ENCODE measurements around the gene KRT37. TPM values are rescaled to one million over a fixed set of nuclear protein-coding genes. Genes with fewer than 3 reads are reported as not detected.

Gene KRT37
- total RNA-seq, 8 experiments from 2014 or later, result 0.05 to 0.41 (median 0.33) TPM; not detected in 5

DNA sequence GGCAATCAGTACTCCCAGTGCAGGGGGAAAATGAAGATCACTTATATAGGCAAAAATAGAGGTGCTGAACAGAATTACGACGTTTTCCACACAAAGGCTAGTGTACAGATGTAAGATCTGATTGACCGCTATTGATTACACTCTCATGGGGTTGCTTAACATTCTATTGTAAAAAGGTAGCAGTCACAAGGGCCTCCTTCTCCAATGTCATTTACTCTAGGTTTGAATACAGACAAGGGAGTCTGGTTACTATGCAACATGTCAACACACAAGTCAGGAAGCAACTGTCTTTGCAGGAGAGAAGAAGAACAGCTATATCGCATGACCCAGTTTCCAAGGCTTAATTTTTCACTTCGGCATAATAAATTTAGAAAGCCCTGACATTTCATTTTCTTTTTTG lies 7.9 kb downstream of the KRT37 start:
- H3K4me1 ChIP-seq (replicated peaks in 1 of 2), result peaks cover 5 to 16% of the 10 kb centered on the region in 2 donors
- in situ Hi-C loops (cut with MboI; ENCODE audit: low pct_unique_long_range_greater_than_20kb in 2 of 9, low sequenced_read_pairs in 9 of 9, unreplicated experiment in 9 of 9), result loop anchor here in 1 of 9 experiments (25.0 kb wide), 1 partner anchor 96 kb away; the partner anchor contains the start of genes KRT13 and KRT15
- peak overlapping the region in 1 of 2 donors; percentile 8 for H3K27ac ChIP-seq
- 59 to 100% (median 86%) methylated on average over 1 to 5 of the region's 5 CpGs; no CpG with 5 or more reads in 1 of the 10 experiments for WGBS, 10 experiments
- no peak overlapping the region for H3K4me3 ChIP-seq
- ATAC-seq (replicated peaks in 6 of 8), result peak in 2 of 8 experiments; percentile 46 to 79

GRCh38 chr17:41415833-41416335 lies 8.5 kb downstream of the KRT37 start:
- no peak for ATAC-seq (replicated peaks in 6 of 8)
- in situ Hi-C loops (cut with MboI; ENCODE audit: low pct_unique_long_range_greater_than_20kb in 2 of 9, low sequenced_read_pairs in 9 of 9, unreplicated experiment in 9 of 9), result loop anchor here in 1 of 9 experiments (25.0 kb wide), 1 partner anchor 96 kb away; the partner anchor contains the start of genes KRT13 and KRT15
- 20 to 100% (median 96%) methylated on average over 1 to 3 of the region's 3 CpGs; no CpG with 5 or more reads in 1 of the 10 experiments for WGBS, 10 experiments

GRCh38 chr17:41415411-41415810 lies 9.0 kb downstream of the KRT37 start:
- H3K4me3 ChIP-seq, result no peak overlapping the region
- in situ Hi-C loops (cut with MboI; ENCODE audit: low pct_unique_long_range_greater_than_20kb in 2 of 9, low sequenced_read_pairs in 9 of 9, unreplicated experiment in 9 of 9), result loop anchor here in 1 of 9 experiments (25.0 kb wide), 1 partner anchor 97 kb away; the partner anchor contains the start of genes KRT13 and KRT15
- no peak overlapping the region for H3K27ac ChIP-seq
- ATAC-seq (replicated peaks in 6 of 8), result no peak
- peaks cover 5 to 16% of the 10 kb centered on the region in 2 donors for H3K4me1 ChIP-seq (replicated peaks in 1 of 2)
- WGBS, 10 experiments, result 88 to 100% (median 96%) methylated on average over 2 to 4 of the region's 4 CpGs; no CpG with 5 or more reads in 1 of the 10 experiments

More at GRCh38 chr17:41415833-41416335, 8.5 kb downstream of the KRT37 start:
- Histone ChIP-seq H3K4me3 (no peak overlapping the region), H3K27ac (peak overlapping the region in 1 of 2 donors; percentile 8), H3K4me1 (replicated peaks in 1 of 2) (peaks cover 5 to 16% of the 10 kb centered on the region in 2 donors)

DNA sequence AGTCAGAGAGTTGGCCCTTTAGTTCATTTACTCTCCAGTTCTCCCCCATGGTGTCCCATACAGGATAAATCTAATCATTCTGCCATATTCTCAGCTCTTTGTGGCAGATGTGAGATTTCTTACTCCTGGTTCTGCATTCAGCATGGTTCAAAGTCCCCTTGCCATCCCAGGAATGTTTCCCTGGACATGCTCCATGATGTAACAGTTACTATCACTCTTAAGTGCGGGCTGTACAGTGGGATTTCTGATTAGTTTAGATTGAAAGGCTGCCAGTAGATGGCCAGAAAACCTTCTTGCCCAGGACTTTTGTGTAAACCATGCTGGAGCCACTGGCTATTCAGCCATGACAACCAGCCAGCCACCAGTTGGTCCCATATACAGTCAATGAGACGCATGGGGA lies 10.4 kb downstream of the KRT37 start:
- Histone ChIP-seq H3K4me1 (replicated peaks in 1 of 2) (peaks cover 5 to 16% of the 10 kb centered on the region in 2 donors), H3K27ac (no peak overlapping the region), H3K4me3 (no peak overlapping the region)
- ATAC-seq (replicated peaks in 6 of 8), result no peak
- WGBS, 10 experiments, result 100% methylated on average over 1 to 2 of the region's 2 CpGs; no CpG with 5 or more reads in 5 of the 10 experiments
- in situ Hi-C loops (cut with MboI; ENCODE audit: low pct_unique_long_range_greater_than_20kb in 2 of 9, low sequenced_read_pairs in 9 of 9, unreplicated experiment in 9 of 9), result loop anchor here in 1 of 9 experiments (25.0 kb wide), 1 partner anchor 98 kb away; the partner anchor contains the start of genes KRT13 and KRT15

- Histone ChIP-seq H3K27ac (no peak overlapping the region), H3K4me3 (no peak overlapping the region), H3K4me1 (replicated peaks in 1 of 2) (peaks cover 5 to 16% of the 10 kb centered on the region in 2 donors)
- peak in 4 of 8 experiments; percentile 28 to 100 (median 98) for ATAC-seq (replicated peaks in 6 of 8)
- 0 to 100% (median 36%) methylated on average over 1 to 5 of the region's 5 CpGs; no CpG with 5 or more reads in 1 of the 10 experiments for WGBS, 10 experiments
- in situ Hi-C loops (cut with MboI; ENCODE audit: low pct_unique_long_range_greater_than_20kb in 2 of 9, low sequenced_read_pairs in 9 of 9, unreplicated experiment in 9 of 9), result loop anchor here in 1 of 9 experiments (25.0 kb wide), 1 partner anchor 99 kb away; the partner anchor contains the start of genes KRT13 and KRT15
These were observed 10.9 kb downstream of the KRT37 start for GRCh38 chr17:41413353-41413957.

DNA sequence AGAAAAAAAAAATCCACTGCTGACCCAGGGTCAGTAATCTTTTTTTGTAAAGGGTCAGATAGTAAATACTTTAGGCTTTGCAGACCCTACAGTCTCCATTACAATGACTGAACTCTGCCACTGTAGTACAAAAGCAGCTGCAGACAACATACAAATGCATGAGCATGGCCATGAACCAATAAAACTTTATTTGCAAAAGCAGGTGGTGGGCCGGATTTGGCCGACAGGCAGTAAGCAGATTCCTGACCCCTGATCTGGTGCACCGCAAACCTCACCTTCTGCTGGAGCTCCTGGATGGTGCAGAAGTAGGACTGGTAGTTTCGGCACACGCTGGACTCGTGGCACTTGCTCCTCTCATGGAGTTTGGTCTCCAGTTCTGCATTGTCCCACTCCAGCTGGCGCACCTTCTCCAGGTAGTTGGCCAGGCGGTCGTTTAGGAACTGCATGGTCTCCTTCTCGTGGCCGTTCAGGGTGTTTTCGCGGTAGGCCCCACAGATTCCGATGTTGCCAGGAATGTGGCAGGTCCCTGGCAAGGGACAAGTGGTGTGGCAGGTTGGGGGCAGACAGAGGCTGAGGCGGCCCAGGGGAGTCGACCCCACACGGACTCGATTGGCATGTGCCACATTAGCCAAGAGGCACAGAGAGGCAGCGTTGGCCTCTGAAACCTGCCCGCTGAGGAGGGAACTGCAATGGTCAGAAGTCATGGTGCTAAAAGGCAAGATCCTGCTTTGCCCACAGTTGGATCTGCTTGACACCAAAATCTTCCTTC lies 13.1 kb downstream of the KRT37 start:
- H3K4me1 ChIP-seq (replicated peaks in 1 of 2), result peaks cover 5 to 9% of the 10 kb centered on the region in 2 donors
- WGBS, 10 experiments, result 79 to 100% (median 92%) methylated on average over 1 to 19 of the region's 20 CpGs; no CpG with 5 or more reads in 1 of the 10 experiments

GRCh38 chr17:41407226-41407625 lies 17.2 kb downstream of the KRT37 start:
- Histone ChIP-seq H3K27ac (no peak overlapping the region), H3K4me3 (no peak overlapping the region), H3K4me1 (replicated peaks in 1 of 2) (peaks cover 0 to 7% of the 10 kb centered on the region in 2 donors)
- no peak for ATAC-seq (replicated peaks in 6 of 8)
- in situ Hi-C loops (cut with MboI; ENCODE audit: low pct_unique_long_range_greater_than_20kb in 2 of 9, low sequenced_read_pairs in 9 of 9, unreplicated experiment in 9 of 9), result loop anchor here in 1 of 9 experiments (25.0 kb wide), 1 partner anchor 105 kb away; the partner anchor contains the start of genes KRT13 and KRT15
- 82 to 100% (median 96%) methylated on average over 1 to 7 of the region's 10 CpGs; no CpG with 5 or more reads in 1 of the 10 experiments for whole genome bisulfite sequencing, 10 experiments

More for the DNA sequence above, 13.1 kb downstream of the KRT37 start:
- no peak overlapping the region for H3K4me3 ChIP-seq
- no peak for ATAC-seq (replicated peaks in 6 of 8)
- H3K27ac ChIP-seq, result no peak overlapping the region
- in situ Hi-C loops (cut with MboI; ENCODE audit: low pct_unique_long_range_greater_than_20kb in 2 of 9, low sequenced_read_pairs in 9 of 9, unreplicated experiment in 9 of 9), result loop anchor here in 1 of 9 experiments (25.0 kb wide), 1 partner anchor 101 kb away; the partner anchor contains the start of genes KRT13 and KRT15

GRCh38 chr17:41406205-41406604 lies 18.2 kb downstream of the KRT37 start:
- ATAC-seq (replicated peaks in 6 of 8), result peak in 2 of 8 experiments; percentile 31 to 38
- WGBS, 10 experiments, result 0 to 86% (median 43%) methylated on average over 1 to 4 of the region's 5 CpGs; no CpG with 5 or more reads in 6 of the 10 experiments
- Histone ChIP-seq H3K4me1 (replicated peaks in 1 of 2) (peaks cover 0 to 7% of the 10 kb centered on the region in 2 donors), H3K4me3 (no peak overlapping the region), H3K27ac (no peak overlapping the region)
- in situ Hi-C loops (cut with MboI; ENCODE audit: low pct_unique_long_range_greater_than_20kb in 2 of 9, low sequenced_read_pairs in 9 of 9, unreplicated experiment in 9 of 9), result loop anchor here in 1 of 9 experiments (25.0 kb wide), 1 partner anchor 106 kb away; the partner anchor contains the start of genes KRT13 and KRT15

- Histone ChIP-seq H3K4me3 (no peak overlapping the region), H3K4me1 (replicated peaks in 1 of 2) (peaks cover 0 to 7% of the 10 kb centered on the region in 2 donors), H3K27ac (no peak overlapping the region)
- 0 to 81% (median 62%) methylated on average over 2 to 7 of the region's 7 CpGs; no CpG with 5 or more reads in 3 of the 10 experiments for WGBS, 10 experiments
- ATAC-seq (replicated peaks in 6 of 8), result peak; percentile 41 to 95 (median 91)
- in situ Hi-C loops (cut with MboI; ENCODE audit: low pct_unique_long_range_greater_than_20kb in 2 of 9, low sequenced_read_pairs in 9 of 9, unreplicated experiment in 9 of 9), result loop anchor here in 1 of 9 experiments (25.0 kb wide), 1 partner anchor 108 kb away; the partner anchor contains the start of genes KRT13 and KRT15
These were observed 20.2 kb downstream of the KRT37 start for GRCh38 chr17:41404024-41404671.

GRCh38 chr17:41403404-41404023 lies 20.9 kb downstream of the KRT37 start:
- peaks cover 0 to 7% of the 10 kb centered on the region in 2 donors for H3K4me1 ChIP-seq (replicated peaks in 1 of 2)
- H3K27ac ChIP-seq, result no peak overlapping the region
- H3K4me3 ChIP-seq, result no peak overlapping the region
- no peak for ATAC-seq (replicated peaks in 6 of 8)
- WGBS, 10 experiments, result 0 to 100% (median 60%) methylated on average over 1 to 4 of the region's 4 CpGs; no CpG with 5 or more reads in 1 of the 10 experiments
- in situ Hi-C loops (cut with MboI; ENCODE audit: low pct_unique_long_range_greater_than_20kb in 2 of 9, low sequenced_read_pairs in 9 of 9, unreplicated experiment in 9 of 9), result loop anchor here in 1 of 9 experiments (25.0 kb wide), 1 partner anchor 109 kb away; the partner anchor contains the start of genes KRT13 and KRT15

- H3K4me3 ChIP-seq, result no peak overlapping the region
- H3K27ac ChIP-seq, result no peak overlapping the region
- 17 to 100% (median 80%) methylated on average over 1 to 3 of the region's 5 CpGs; no CpG with 5 or more reads in 4 of the 10 experiments for WGBS, 10 experiments
- peaks cover 0 to 7% of the 10 kb centered on the region in 2 donors for H3K4me1 ChIP-seq (replicated peaks in 1 of 2)
- in situ Hi-C loops (cut with MboI; ENCODE audit: low pct_unique_long_range_greater_than_20kb in 2 of 9, low sequenced_read_pairs in 9 of 9, unreplicated experiment in 9 of 9), result loop anchor here in 1 of 9 experiments (25.0 kb wide), 1 partner anchor 110 kb away; the partner anchor contains the start of genes KRT13 and KRT15
- no peak for ATAC-seq (replicated peaks in 6 of 8)
These were observed 22.2 kb downstream of the KRT37 start for GRCh38 chr17:41402161-41402560.

Data from motor neuron (in vitro differentiated cells).